Tibial artery (tissue), 4 donors: Measurements from ENCODE around the gene ADAM23.

Experiments used
- DNase-seq, 2 donors: peaks; one replicate each; pipeline ENCODE4 v3.0.0-alpha.2; 2019
- H3K27ac ChIP-seq, 2 donors: fragments of 200-600 bp; sonication (generic) in 1 of 2; 1 replicate in 1 of 2; 2 replicates in 1 of 2; pipeline ENCODE4 v1.5.1; 2018 to 2019; ENCODE audit warnings: mild to moderate bottlenecking in 1 of 2
- H3K27me3 ChIP-seq, 2 donors: fragments of 200-600 bp; sonication (generic) in 1 of 2; one replicate each; pipeline versions ENCODE4 v1.5.1 to v1.6.0; 2016 to 2019
- H3K36me3 ChIP-seq, 3 donors: fragments of 200-600 bp; sonication (generic) in 2 of 3; one replicate each; pipeline ENCODE4 v1.5.1; 2016 to 2019; ENCODE audit warnings: mild to moderate bottlenecking in 2 of 3
- H3K4me1 ChIP-seq, 4 donors: fragments of 200-600 bp; sonication (generic) in 2 of 4; 1 replicate in 3 of 4; 2 replicates in 1 of 4; pipeline ENCODE4 v1.5.1; 2016 to 2019
- H3K4me3 ChIP-seq, 2 donors: fragments of 200-600 bp; sonication (generic) in 1 of 2; 1 replicate in 1 of 2; 2 replicates in 1 of 2; pipeline ENCODE4 v1.5.1; 2018 to 2019; ENCODE audit warnings: mild to moderate bottlenecking in 2 of 2
- H3K9me3 ChIP-seq, 3 donors: fragments of 200-600 bp; sonication (generic) in 1 of 3; one replicate each; pipeline ENCODE4 v1.5.1; 2016 to 2019
- intact Hi-C: fragments of 100-400 bp; cut with DNase I; formaldehyde crosslinking; loops from one replicate; pipeline ENCODE4 v1.15.0; 2023; ENCODE audit warnings: low total_unique reads
- TF ChIP-seq, protein P1 (sequence below), 2 experiments: fragments of 200-600 bp in 1 of 2; fragments of 450-650 bp in 1 of 2; IDR thresholded peaks; one replicate each; pipeline ENCODE4 v1.5.1; 2017 to 2019; ENCODE audit warnings: antibody characterized with exemption in 2 of 2, mild to moderate bottlenecking in 1 of 2, moderate library complexity in 1 of 2

The ADAM23 gene

DNA sequence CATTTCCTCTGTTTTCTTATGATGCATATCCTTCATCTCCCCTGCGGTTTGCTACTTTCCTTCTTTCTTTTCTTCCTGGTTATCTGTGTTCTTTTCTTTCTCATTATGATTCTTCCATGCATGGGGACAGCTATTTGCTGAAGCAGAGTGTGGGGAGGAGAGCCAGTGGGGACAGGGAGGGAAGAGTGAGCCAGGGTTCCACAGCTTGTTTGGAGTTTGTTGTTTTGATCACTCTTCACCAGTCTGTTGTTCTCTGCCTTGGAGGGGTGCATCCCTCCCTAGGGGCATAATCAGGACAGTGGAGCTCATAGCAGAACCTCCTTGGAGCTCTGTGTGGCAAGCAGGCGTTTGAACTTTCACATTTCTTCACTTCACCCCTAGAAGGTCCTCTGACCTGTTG is 68.0 kb downstream of the ADAM23 start:
- Histone ChIP-seq H3K27ac (no peak overlapping the region), H3K36me3 (no peaks in the 10 kb centered on the region), H3K9me3 (no peaks in the 10 kb centered on the region), H3K27me3 (no peaks in the 10 kb centered on the region), H3K4me1 (no peaks in the 10 kb centered on the region), H3K4me3 (no peak overlapping the region)
- no peak for DNase-seq
- TF ChIP-seq, protein P1, sequence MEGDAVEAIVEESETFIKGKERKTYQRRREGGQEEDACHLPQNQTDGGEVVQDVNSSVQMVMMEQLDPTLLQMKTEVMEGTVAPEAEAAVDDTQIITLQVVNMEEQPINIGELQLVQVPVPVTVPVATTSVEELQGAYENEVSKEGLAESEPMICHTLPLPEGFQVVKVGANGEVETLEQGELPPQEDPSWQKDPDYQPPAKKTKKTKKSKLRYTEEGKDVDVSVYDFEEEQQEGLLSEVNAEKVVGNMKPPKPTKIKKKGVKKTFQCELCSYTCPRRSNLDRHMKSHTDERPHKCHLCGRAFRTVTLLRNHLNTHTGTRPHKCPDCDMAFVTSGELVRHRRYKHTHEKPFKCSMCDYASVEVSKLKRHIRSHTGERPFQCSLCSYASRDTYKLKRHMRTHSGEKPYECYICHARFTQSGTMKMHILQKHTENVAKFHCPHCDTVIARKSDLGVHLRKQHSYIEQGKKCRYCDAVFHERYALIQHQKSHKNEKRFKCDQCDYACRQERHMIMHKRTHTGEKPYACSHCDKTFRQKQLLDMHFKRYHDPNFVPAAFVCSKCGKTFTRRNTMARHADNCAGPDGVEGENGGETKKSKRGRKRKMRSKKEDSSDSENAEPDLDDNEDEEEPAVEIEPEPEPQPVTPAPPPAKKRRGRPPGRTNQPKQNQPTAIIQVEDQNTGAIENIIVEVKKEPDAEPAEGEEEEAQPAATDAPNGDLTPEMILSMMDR (IDR thresholded peaks at IDR 0.05) = no peak
- intact Hi-C loops = no loop called here

DNA sequence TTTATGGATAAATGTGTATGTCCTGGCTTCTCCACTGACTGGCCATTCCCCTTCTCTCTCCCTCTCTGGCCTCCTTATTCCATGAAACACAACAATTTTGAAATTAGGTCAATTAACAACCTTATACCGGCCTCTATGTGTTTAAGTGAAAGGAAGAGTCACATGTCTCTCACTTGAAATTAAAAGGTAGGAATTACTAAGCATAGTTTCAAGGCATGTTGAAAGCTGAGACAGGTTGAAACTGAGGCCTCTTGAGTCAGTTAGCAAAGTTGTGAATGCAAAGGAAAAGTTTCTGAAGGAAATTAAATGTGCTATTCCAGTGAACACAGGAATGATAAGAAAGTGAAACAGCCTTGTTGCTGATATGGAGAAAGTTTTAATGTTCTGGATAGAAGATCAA is 69.7 kb downstream of the ADAM23 start:
- intact Hi-C loops = no loop called here
- H3K27me3 ChIP-seq = no peaks in the 10 kb centered on the region
- no peak overlapping the region for H3K27ac ChIP-seq
- H3K4me3 ChIP-seq = no peak overlapping the region
- TF ChIP-seq, protein P1 (IDR thresholded peaks at IDR 0.05) = no peak
- H3K36me3 ChIP-seq = no peaks in the 10 kb centered on the region
- no peak for DNase-seq
- H3K9me3 ChIP-seq = no peaks in the 10 kb centered on the region
- no peaks in the 10 kb centered on the region for H3K4me1 ChIP-seq

DNA sequence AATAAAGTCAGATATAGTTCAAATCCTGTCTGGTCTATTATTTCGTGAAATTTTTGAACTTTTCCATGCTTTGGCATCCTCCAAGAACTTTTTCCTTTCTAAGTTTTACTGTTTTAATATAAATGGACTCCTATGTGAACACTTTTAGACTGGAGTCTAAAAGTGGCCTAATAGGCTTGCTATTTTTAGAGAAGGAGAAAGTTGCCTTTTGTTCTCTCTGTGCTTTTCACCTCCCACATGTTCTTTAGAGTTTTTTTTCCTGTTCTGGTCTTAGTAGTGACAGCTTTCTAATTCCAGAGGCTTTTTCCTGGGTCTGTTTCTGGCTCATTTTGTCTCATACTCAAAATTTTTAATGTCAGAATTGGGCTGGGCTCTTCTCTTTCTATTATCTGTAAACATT is 72.2 kb downstream of the ADAM23 start:
- intact Hi-C loops = no loop called here
- Histone ChIP-seq H3K27me3 (no peaks in the 10 kb centered on the region), H3K9me3 (no peaks in the 10 kb centered on the region), H3K4me1 (no peaks in the 10 kb centered on the region), H3K4me3 (no peak overlapping the region), H3K27ac (no peak overlapping the region), H3K36me3 (no peaks in the 10 kb centered on the region)
- DNase-seq = no peak
- TF ChIP-seq, protein P1 (IDR thresholded peaks at IDR 0.05) = no peak

DNA sequence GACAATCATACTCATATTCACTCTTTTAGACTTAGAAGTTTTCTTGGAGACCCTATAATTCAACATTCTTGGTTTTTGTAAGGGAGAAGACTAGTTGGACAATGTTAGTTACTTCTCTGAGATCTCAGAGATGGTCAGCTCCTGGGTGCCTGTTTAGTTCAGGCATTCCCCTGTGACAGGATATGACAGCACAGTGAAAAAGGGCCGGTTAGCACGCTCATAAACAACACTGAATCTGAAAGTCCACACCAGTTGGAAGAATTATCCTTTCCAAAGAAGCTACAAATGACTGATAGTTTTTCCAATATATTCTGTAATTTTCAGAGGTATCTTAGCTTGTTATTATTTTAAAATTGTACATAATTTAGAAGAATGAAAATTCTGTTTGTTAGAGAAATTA is 75.7 kb downstream of the ADAM23 start:
- Histone ChIP-seq H3K4me1 (no peaks in the 10 kb centered on the region), H3K27me3 (no peaks in the 10 kb centered on the region), H3K27ac (no peak overlapping the region), H3K36me3 (no peaks in the 10 kb centered on the region), H3K4me3 (no peak overlapping the region), H3K9me3 (no peaks in the 10 kb centered on the region)
- intact Hi-C loops = no loop called here
- TF ChIP-seq, protein P1 (IDR thresholded peaks at IDR 0.05) = no peak
- DNase-seq = no peak

DNA sequence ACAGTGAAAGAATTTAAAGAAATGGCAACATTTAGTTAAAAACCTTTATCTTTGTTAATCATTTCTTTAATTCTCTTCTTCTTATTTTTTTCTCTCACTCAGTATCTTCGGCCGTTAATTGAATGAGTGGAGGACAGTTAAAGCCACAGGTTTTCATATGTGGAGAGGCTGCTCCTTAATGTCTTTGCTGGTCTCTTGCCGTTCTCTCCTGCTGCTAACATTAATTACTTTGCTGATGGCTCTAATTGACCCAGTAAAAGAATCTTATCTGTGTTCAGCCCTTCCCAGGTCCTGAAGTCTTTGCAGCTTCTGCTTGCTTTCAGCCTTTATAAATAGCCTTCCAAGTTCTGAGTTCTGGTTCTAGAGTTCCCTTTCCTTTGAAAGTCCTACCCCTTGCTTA is 77.1 kb downstream of the ADAM23 start:
- intact Hi-C loops = no loop called here
- Histone ChIP-seq H3K36me3 (no peaks in the 10 kb centered on the region), H3K4me1 (no peaks in the 10 kb centered on the region), H3K9me3 (no peaks in the 10 kb centered on the region), H3K27me3 (no peaks in the 10 kb centered on the region), H3K4me3 (no peak overlapping the region), H3K27ac (no peak overlapping the region)
- TF ChIP-seq, protein P1 (IDR thresholded peaks at IDR 0.05) = no peak
- DNase-seq = no peak

DNA sequence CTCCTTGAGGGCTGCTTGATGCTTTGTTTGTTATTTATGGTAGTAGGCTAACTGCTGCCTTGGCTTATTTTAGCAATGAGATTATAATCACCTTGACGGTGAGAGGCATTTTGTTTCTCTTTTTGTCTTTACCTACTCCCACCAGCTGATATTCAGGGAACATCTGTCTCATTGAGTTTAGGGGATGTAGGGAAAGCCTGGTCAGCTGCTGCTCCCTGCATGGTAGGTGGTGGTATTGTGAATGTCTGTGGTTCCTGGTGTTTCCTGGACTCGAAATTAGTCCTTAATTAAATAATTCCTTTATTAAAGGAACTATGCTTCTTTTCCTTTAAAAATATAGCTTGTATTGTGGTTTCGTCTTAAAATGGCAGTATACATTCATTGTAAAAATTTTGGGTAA is 77.8 kb downstream of the ADAM23 start:
- Histone ChIP-seq H3K27me3 (no peaks in the 10 kb centered on the region), H3K36me3 (no peaks in the 10 kb centered on the region), H3K4me1 (no peaks in the 10 kb centered on the region), H3K4me3 (no peak overlapping the region), H3K9me3 (no peaks in the 10 kb centered on the region), H3K27ac (no peak overlapping the region)
- intact Hi-C loops = no loop called here
- DNase-seq = no peak
- TF ChIP-seq, protein P1 (IDR thresholded peaks at IDR 0.05) = no peak
